WTC11 (cell line): ENCODE results near the gene SLC6A18.

Experiments
- EMX1 ChIP-seq: fragments of 250-450 bp; sonication (Bioruptor Pico); IDR thresholded peaks from 2 replicates; pipeline ENCODE4 v1.8.0; 2021; ENCODE audit warnings: mild to moderate bottlenecking
- ESRRA ChIP-seq: sonication (generic); formaldehyde crosslinking; IDR thresholded peaks from 2 replicates; pipeline ENCODE4 v1.8.1; 2022; ENCODE audit warnings: mild to moderate bottlenecking, missing genetic modification reagents, borderline replicate concordance
- KAT7 ChIP-seq: sonication (generic); formaldehyde crosslinking; IDR thresholded peaks from 2 replicates; pipeline ENCODE4 v1.8.1; 2023; ENCODE audit warnings: missing genetic modification reagents, mild to moderate bottlenecking, borderline replicate concordance
- SMAD4 ChIP-seq: sonication (generic); formaldehyde crosslinking; IDR thresholded peaks from 2 replicates; pipeline ENCODE4 v1.8.0; 2022; ENCODE audit warnings: mild to moderate bottlenecking, missing genetic modification reagents
- ZNF138 ChIP-seq: sonication (generic); formaldehyde crosslinking; conservative IDR thresholded peaks from 2 replicates; pipeline ENCODE4 v1.8.1; 2022; ENCODE audit warnings: mild to moderate bottlenecking, moderate library complexity, missing genetic modification reagents
- TF ChIP-seq, protein P1 (sequence below): fragments of 200-600 bp; IDR thresholded peaks from 2 replicates; pipeline ENCODE4 v1.8.0; 2022; ENCODE audit warnings: antibody characterized with exemption
- TF ChIP-seq, protein P2 (sequence below): sonication (generic); formaldehyde crosslinking; IDR thresholded peaks from 2 replicates; pipeline ENCODE4 v1.8.0; 2023; ENCODE audit warnings: missing genetic modification reagents, mild to moderate bottlenecking, borderline replicate concordance
- TF ChIP-seq, protein P3 (sequence below): sonication (generic); formaldehyde crosslinking; conservative IDR thresholded peaks from 2 replicates; pipeline ENCODE4 v1.8.1; 2022; ENCODE audit warnings: mild to moderate bottlenecking, missing genetic modification reagents
- TF ChIP-seq, protein P4 (sequence below): sonication (generic); formaldehyde crosslinking; IDR thresholded peaks from 2 replicates; pipeline ENCODE4 v1.8.0; 2022; ENCODE audit warnings: mild to moderate bottlenecking, missing genetic modification reagents
- TF ChIP-seq, protein P5 (sequence below): sonication (generic); formaldehyde crosslinking; IDR thresholded peaks from 2 replicates; pipeline ENCODE4 v1.8.0; 2022; ENCODE audit warnings: mild to moderate bottlenecking, missing genetic modification reagents
- TF ChIP-seq, protein P6 (sequence below): sonication (generic); formaldehyde crosslinking; IDR thresholded peaks from 2 replicates; pipeline ENCODE4 v1.8.1; 2023; ENCODE audit warnings: mild to moderate bottlenecking, missing genetic modification reagents

DNA sequence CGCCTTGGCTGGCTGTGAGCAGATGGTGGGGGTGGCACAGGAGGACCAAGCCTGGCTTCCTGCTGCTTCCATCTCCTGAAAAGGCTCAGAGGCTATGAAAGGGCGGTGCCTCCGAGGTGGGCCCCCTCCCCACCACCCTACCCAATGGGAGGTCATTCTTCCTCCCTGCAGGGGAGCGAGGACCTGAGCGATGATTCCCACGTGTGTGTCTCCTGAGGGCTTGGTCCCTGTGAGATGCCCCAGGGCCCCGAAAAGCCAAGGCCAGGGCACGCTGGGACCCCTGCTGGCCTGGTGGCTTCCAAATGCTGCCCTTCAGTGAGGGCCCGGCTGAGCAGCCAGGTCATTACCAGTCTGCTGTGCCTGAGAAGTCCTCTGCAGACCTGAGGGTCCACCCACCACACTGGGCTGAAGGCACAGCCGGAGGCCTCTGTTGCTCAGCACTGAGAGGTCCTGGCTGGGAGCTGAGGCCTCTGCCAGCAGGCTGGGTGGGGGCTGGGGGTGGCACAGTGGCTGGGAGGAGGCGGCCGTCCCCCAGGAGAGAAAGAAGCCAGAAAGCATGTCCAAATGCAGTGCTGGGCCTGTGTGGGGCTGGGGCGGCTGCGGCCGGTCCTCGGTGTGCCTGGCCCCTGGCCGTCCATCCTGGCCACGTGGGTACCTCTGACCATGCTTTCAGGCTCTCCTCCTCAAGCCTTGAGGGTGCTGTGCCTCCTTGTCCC, 37.8 kb upstream of the SLC6A18 start:
- TF ChIP-seq, protein P1, sequence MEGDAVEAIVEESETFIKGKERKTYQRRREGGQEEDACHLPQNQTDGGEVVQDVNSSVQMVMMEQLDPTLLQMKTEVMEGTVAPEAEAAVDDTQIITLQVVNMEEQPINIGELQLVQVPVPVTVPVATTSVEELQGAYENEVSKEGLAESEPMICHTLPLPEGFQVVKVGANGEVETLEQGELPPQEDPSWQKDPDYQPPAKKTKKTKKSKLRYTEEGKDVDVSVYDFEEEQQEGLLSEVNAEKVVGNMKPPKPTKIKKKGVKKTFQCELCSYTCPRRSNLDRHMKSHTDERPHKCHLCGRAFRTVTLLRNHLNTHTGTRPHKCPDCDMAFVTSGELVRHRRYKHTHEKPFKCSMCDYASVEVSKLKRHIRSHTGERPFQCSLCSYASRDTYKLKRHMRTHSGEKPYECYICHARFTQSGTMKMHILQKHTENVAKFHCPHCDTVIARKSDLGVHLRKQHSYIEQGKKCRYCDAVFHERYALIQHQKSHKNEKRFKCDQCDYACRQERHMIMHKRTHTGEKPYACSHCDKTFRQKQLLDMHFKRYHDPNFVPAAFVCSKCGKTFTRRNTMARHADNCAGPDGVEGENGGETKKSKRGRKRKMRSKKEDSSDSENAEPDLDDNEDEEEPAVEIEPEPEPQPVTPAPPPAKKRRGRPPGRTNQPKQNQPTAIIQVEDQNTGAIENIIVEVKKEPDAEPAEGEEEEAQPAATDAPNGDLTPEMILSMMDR: no peak
- TF ChIP-seq ZNF138 (CRISPR knock-in tag) (no peak), EMX1 (CRISPR knock-in tag) (no peak), ESRRA (CRISPR knock-in tag) (no peak), KAT7 (CRISPR knock-in tag) (no peak), SMAD4 (no peak)
- TF ChIP-seq, protein P2, sequence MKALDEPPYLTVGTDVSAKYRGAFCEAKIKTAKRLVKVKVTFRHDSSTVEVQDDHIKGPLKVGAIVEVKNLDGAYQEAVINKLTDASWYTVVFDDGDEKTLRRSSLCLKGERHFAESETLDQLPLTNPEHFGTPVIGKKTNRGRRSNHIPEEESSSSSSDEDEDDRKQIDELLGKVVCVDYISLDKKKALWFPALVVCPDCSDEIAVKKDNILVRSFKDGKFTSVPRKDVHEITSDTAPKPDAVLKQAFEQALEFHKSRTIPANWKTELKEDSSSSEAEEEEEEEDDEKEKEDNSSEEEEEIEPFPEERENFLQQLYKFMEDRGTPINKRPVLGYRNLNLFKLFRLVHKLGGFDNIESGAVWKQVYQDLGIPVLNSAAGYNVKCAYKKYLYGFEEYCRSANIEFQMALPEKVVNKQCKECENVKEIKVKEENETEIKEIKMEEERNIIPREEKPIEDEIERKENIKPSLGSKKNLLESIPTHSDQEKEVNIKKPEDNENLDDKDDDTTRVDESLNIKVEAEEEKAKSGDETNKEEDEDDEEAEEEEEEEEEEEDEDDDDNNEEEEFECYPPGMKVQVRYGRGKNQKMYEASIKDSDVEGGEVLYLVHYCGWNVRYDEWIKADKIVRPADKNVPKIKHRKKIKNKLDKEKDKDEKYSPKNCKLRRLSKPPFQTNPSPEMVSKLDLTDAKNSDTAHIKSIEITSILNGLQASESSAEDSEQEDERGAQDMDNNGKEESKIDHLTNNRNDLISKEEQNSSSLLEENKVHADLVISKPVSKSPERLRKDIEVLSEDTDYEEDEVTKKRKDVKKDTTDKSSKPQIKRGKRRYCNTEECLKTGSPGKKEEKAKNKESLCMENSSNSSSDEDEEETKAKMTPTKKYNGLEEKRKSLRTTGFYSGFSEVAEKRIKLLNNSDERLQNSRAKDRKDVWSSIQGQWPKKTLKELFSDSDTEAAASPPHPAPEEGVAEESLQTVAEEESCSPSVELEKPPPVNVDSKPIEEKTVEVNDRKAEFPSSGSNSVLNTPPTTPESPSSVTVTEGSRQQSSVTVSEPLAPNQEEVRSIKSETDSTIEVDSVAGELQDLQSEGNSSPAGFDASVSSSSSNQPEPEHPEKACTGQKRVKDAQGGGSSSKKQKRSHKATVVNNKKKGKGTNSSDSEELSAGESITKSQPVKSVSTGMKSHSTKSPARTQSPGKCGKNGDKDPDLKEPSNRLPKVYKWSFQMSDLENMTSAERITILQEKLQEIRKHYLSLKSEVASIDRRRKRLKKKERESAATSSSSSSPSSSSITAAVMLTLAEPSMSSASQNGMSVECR: no peak
- TF ChIP-seq, protein P3, sequence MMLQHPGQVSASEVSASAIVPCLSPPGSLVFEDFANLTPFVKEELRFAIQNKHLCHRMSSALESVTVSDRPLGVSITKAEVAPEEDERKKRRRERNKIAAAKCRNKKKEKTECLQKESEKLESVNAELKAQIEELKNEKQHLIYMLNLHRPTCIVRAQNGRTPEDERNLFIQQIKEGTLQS (CRISPR knock-in tag): no peak
- TF ChIP-seq, protein P4, sequence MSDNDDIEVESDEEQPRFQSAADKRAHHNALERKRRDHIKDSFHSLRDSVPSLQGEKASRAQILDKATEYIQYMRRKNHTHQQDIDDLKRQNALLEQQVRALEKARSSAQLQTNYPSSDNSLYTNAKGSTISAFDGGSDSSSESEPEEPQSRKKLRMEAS (CRISPR knock-in tag): no peak
- TF ChIP-seq, protein P5, sequence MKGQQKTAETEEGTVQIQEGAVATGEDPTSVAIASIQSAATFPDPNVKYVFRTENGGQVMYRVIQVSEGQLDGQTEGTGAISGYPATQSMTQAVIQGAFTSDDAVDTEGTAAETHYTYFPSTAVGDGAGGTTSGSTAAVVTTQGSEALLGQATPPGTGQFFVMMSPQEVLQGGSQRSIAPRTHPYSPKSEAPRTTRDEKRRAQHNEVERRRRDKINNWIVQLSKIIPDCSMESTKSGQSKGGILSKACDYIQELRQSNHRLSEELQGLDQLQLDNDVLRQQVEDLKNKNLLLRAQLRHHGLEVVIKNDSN (CRISPR knock-in tag): no peak
- TF ChIP-seq, protein P6, sequence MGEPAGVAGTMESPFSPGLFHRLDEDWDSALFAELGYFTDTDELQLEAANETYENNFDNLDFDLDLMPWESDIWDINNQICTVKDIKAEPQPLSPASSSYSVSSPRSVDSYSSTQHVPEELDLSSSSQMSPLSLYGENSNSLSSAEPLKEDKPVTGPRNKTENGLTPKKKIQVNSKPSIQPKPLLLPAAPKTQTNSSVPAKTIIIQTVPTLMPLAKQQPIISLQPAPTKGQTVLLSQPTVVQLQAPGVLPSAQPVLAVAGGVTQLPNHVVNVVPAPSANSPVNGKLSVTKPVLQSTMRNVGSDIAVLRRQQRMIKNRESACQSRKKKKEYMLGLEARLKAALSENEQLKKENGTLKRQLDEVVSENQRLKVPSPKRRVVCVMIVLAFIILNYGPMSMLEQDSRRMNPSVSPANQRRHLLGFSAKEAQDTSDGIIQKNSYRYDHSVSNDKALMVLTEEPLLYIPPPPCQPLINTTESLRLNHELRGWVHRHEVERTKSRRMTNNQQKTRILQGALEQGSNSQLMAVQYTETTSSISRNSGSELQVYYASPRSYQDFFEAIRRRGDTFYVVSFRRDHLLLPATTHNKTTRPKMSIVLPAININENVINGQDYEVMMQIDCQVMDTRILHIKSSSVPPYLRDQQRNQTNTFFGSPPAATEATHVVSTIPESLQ (CRISPR knock-in tag): no peak
